Measurements from ENCODE around the gene FANCD2. TPM values are rescaled to one million over a fixed set of nuclear protein-coding genes. Genes with fewer than 3 reads are reported as not detected.
A peak's percentile ranks its signal among the peaks of the same experiment; 100 is the strongest.
"Not testable (repeated sequence)": the region's sequence is repeated elsewhere in the genome, so short reads cannot be mapped to it uniquely, and the experiment has no call there.

Gene FANCD2
- total RNA-seq, 1 donor, result 6.2 TPM

DNA sequence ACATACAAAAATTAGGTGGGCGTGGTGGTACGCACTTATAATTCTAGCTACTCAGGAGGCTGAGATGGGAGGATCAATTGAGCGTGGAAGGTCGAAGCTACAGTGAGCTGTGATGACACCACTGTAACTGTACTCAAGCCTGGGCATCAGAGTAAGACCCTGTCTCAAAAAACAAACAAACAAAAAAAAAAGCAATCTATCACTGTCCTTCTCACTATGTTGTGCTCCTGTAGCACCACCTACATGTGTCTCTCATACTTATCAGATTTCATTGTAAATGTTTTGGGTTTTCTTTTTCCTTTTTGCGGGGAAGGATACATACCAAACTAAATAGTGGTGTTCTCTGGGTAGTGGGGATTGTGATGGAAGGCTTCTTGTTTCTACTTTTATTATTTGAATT is 14.8 kb downstream of the FANCD2 start:
- H3K27me3 ChIP-seq (ENCODE audit: insufficient read depth, low read length), result no peaks in the 10 kb centered on the region
- H4K20me1 ChIP-seq (ENCODE audit: insufficient read depth, low read length), result no peaks in the 10 kb centered on the region
- H3K4me1 ChIP-seq (ENCODE audit: insufficient read depth, low read length), result no peaks in the 10 kb centered on the region
- H3K4me3 ChIP-seq (ENCODE audit: insufficient read depth, low read length), result no peak overlapping the region
- no peak overlapping the region for H3K27ac ChIP-seq (ENCODE audit: low read depth, low read length)
- H3K9me3 ChIP-seq (ENCODE audit: low read depth, low read length), result no peaks in the 10 kb centered on the region
- H3K4me2 ChIP-seq (ENCODE audit: insufficient read depth, low read length), result no peak overlapping the region
- H2AFZ ChIP-seq (ENCODE audit: low read length), result no peak overlapping the region
- peak; percentile 32 for DNase-seq (ENCODE audit: insufficient read length, low spot score, missing footprints)
- H3K79me2 ChIP-seq (ENCODE audit: insufficient read depth, low read length), result no peaks in the 10 kb centered on the region
- H3K36me3 ChIP-seq (ENCODE audit: insufficient read depth, low read length), result peaks cover 13% of the 10 kb centered on the region
- TF ChIP-seq, protein P1, sequence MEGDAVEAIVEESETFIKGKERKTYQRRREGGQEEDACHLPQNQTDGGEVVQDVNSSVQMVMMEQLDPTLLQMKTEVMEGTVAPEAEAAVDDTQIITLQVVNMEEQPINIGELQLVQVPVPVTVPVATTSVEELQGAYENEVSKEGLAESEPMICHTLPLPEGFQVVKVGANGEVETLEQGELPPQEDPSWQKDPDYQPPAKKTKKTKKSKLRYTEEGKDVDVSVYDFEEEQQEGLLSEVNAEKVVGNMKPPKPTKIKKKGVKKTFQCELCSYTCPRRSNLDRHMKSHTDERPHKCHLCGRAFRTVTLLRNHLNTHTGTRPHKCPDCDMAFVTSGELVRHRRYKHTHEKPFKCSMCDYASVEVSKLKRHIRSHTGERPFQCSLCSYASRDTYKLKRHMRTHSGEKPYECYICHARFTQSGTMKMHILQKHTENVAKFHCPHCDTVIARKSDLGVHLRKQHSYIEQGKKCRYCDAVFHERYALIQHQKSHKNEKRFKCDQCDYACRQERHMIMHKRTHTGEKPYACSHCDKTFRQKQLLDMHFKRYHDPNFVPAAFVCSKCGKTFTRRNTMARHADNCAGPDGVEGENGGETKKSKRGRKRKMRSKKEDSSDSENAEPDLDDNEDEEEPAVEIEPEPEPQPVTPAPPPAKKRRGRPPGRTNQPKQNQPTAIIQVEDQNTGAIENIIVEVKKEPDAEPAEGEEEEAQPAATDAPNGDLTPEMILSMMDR (IDR thresholded peaks at IDR 0.05; ENCODE audit: extremely low read depth, low read depth, low read length), result no peak

DNA sequence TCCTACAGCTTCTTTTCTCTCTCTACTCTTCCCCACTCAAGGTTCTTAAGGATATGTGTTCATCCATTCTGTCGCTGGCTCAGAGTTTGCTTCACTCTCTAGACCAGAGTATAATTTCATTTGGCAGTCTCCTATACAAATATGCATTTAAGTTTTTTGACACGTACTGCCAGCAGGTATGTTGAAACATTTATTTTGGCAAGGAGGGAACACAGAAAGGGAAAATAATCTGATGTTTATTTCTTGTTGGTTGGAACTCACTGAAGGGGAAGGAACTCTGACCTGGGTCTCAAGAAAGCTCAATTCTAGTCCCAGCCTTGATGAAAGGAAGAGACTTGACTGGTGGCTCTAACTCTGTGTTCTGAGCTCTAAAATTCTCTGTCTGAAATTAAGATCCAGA is 21.6 kb downstream of the FANCD2 start:
- peak overlapping the region; percentile 51 for H3K27ac ChIP-seq (ENCODE audit: low read depth, low read length)
- H3K27me3 ChIP-seq (ENCODE audit: insufficient read depth, low read length), result no peaks in the 10 kb centered on the region
- H4K20me1 ChIP-seq (ENCODE audit: insufficient read depth, low read length), result no peaks in the 10 kb centered on the region
- no peak overlapping the region for H3K4me2 ChIP-seq (ENCODE audit: insufficient read depth, low read length)
- no peaks in the 10 kb centered on the region for H3K4me1 ChIP-seq (ENCODE audit: insufficient read depth, low read length)
- peaks cover 7% of the 10 kb centered on the region for H3K36me3 ChIP-seq (ENCODE audit: insufficient read depth, low read length)
- H2AFZ ChIP-seq (ENCODE audit: low read length), result peak overlapping the region; percentile 60
- no peaks in the 10 kb centered on the region for H3K9me3 ChIP-seq (ENCODE audit: low read depth, low read length)
- TF ChIP-seq, protein P1 (IDR thresholded peaks at IDR 0.05; ENCODE audit: extremely low read depth, low read depth, low read length), result no peak
- no peaks in the 10 kb centered on the region for H3K79me2 ChIP-seq (ENCODE audit: insufficient read depth, low read length)
- no peak overlapping the region for H3K4me3 ChIP-seq (ENCODE audit: insufficient read depth, low read length)
- no peak for DNase-seq (ENCODE audit: insufficient read length, low spot score, missing footprints)

DNA sequence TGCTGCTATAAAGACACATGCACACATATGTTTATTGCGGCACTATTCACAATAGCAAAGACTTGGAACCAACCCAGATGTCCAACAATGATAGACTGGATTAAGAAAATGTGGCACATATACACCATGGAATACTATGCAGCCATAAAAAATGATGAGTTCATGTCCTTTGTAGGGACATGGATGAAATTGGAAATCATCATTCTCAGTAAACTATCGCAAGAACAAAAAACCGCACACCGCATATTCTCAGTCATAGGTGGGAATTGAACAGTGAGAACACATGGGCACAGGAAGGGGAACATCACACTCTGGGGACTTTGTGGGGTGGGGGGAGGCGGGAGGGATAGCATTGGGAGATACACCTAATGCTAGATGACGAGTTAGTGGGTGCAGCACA is 26.8 kb downstream of the FANCD2 start:
- H3K36me3 ChIP-seq (ENCODE audit: insufficient read depth, low read length); H3K27ac ChIP-seq (ENCODE audit: low read depth, low read length); H3K4me2 ChIP-seq (ENCODE audit: insufficient read depth, low read length); H3K4me1 ChIP-seq (ENCODE audit: insufficient read depth, low read length); H4K20me1 ChIP-seq (ENCODE audit: insufficient read depth, low read length); H3K4me3 ChIP-seq (ENCODE audit: insufficient read depth, low read length); DNase-seq (ENCODE audit: insufficient read length, low spot score, missing footprints); H3K27me3 ChIP-seq (ENCODE audit: insufficient read depth, low read length); H3K9me3 ChIP-seq (ENCODE audit: low read depth, low read length); H2AFZ ChIP-seq (ENCODE audit: low read length); H3K79me2 ChIP-seq (ENCODE audit: insufficient read depth, low read length): not testable (repeated sequence)

DNA sequence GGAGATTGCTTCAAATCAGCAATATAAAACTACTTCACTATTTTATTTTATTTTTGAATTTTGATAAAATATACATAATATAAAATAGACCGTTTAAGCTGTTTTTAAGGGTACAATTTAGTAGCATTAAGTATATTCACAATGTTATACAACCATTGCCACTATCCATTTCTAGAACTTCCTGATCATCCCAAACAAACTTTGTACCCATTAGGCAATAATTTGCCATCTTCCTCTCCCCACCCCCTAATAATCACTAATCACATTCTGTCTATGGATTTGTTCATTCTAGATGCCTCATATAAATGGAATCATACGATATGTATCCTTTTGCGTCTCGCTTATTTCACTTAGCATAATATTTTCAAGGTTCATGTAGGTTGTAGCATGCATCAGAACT is 28.9 kb downstream of the FANCD2 start:
- no peaks in the 10 kb centered on the region for H3K4me1 ChIP-seq (ENCODE audit: insufficient read depth, low read length)
- no peak for DNase-seq (ENCODE audit: insufficient read length, low spot score, missing footprints)
- TF ChIP-seq, protein P1 (IDR thresholded peaks at IDR 0.05; ENCODE audit: extremely low read depth, low read depth, low read length), result no peak
- H3K9me3 ChIP-seq (ENCODE audit: low read depth, low read length), result no peaks in the 10 kb centered on the region
- no peaks in the 10 kb centered on the region for H3K79me2 ChIP-seq (ENCODE audit: insufficient read depth, low read length)
- no peaks in the 10 kb centered on the region for H4K20me1 ChIP-seq (ENCODE audit: insufficient read depth, low read length)
- H3K27me3 ChIP-seq (ENCODE audit: insufficient read depth, low read length), result no peaks in the 10 kb centered on the region
- H3K4me3 ChIP-seq (ENCODE audit: insufficient read depth, low read length), result no peak overlapping the region
- no peak overlapping the region for H2AFZ ChIP-seq (ENCODE audit: low read length)
- no peaks in the 10 kb centered on the region for H3K36me3 ChIP-seq (ENCODE audit: insufficient read depth, low read length)
- no peak overlapping the region for H3K4me2 ChIP-seq (ENCODE audit: insufficient read depth, low read length)
- no peak overlapping the region for H3K27ac ChIP-seq (ENCODE audit: low read depth, low read length)

DNA sequence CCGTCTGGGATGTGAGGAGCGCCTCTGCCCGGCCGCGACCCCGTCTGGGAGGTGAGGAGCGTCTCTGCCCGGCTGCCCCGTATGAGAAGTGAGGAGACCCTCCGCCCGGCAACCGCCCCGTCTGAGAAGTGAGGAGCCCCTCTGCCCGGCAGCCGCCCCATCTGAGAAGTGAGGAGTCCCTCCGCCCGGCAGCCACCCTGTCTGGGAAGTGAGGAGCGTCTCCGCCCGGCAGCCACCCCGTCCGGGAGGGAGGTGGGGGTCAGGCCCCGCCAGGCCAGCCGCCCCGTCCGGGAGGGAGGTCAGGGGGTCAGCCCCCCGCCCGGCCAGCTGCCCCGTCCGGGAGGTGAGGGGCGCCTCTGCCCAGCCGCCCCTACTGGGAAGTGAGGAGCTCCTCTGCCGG is 43.8 kb downstream of the FANCD2 start:
- H3K36me3 ChIP-seq (ENCODE audit: insufficient read depth, low read length); H3K9me3 ChIP-seq (ENCODE audit: low read depth, low read length); H3K4me2 ChIP-seq (ENCODE audit: insufficient read depth, low read length); H2AFZ ChIP-seq (ENCODE audit: low read length); H3K79me2 ChIP-seq (ENCODE audit: insufficient read depth, low read length); H3K27me3 ChIP-seq (ENCODE audit: insufficient read depth, low read length); H3K4me1 ChIP-seq (ENCODE audit: insufficient read depth, low read length); H4K20me1 ChIP-seq (ENCODE audit: insufficient read depth, low read length); H3K27ac ChIP-seq (ENCODE audit: low read depth, low read length); H3K4me3 ChIP-seq (ENCODE audit: insufficient read depth, low read length); DNase-seq (ENCODE audit: insufficient read length, low spot score, missing footprints): not testable (repeated sequence)
